Amniotic stem cell (primary cell): ENCODE data around the gene FHIT.

Source experiments
- DNase-seq: peaks from one replicate; lab custom pipeline; 2025; lab: John Stamatoyannopoulos, UW

Gene FHIT

DNA sequence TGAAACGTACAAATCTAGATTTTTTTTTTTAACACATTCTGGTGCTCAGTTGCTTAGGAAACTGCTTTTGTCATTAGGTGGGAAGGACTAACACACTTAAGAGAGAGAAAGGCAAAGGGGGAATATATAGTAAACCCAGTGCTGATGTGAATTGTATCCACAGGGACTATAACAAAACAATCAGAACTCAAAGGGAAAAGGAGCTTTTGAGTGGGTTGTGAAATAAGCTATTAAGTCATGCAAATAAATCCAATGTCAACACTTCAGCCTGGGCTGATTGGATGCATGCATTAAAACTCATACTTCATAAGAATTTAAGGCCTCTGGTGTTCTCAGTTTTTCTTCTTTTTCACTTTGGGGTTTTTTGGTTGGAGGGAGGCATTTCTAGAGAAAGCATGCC is 628.9 kb downstream of the FHIT start:
- no peak for DNase-seq

DNA sequence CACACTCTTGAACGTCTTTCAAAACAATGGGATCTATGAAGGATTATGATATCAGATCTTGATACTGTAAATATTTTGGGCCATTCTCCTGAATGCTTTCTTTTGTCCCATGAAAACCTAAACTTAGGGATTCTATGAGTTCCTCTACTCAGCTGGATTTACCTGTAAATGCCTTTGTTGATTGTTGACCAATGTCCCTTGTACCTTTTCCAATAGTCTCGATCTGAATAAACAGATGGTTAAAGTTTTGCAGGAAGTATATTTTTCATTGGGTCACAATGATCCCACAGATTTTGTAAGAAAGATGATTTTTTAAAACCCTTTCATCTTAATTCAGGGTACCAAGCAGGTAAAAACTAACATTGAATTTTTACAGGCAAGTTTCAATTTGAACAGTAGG is 634.1 kb downstream of the FHIT start:
- DNase-seq: no peak

DNA sequence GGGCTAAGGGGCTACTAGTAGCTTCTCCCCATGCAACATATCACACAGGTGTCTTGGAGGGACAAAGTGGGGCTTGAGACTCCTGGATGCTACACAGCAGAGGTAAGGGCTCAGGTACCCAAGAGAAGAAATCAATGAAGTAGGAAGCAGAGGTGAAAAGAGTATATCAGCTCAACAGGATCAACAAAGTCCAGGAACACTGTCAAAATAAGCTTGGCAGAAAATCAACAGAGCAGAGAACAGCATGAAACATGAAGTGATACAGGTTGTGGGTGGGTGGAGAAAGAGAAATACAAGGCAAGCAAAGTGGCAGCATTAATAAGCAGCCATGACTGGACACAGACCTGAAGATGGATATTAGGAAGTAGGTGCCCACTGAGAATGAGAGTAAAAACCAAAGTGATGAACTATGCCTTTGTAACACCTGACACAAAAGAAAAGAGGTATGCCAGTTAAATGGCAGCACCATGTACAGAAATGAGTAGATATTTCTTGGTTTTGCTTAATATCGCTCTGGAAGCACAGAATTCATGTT is 637.4 kb downstream of the FHIT start:
- DNase-seq: no peak

DNA sequence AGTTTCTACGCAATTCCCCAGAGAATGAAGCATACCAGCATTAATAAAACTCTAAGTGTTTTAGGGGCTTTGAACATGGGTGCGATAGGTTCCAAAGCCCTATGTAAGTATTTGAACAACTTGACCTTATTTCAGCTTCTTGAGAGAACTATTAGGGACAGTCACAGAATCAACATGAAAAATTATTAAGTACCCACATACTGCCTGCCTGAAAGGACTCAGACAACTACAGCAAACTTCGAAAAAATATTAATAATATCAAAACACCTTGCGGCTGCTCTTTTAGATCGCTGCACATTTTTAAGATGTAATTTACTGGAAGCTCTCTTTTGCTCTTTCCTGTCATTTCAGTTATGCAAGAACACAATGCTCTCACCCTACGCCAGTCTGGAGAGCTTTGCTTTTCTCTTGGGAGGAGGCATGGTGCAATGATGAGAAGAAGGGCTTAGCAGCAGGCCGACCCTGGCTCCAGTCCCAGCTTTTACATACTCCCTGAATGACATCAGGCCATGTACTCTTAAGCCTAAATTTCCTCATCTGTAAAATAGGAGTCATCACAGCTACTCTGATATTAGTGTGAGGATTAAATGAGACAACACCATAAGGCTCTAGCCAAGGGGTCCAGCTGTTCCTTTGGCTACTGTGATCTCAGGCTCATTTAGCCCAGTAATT is 640.7 kb downstream of the FHIT start:
- DNase-seq: no peak

DNA sequence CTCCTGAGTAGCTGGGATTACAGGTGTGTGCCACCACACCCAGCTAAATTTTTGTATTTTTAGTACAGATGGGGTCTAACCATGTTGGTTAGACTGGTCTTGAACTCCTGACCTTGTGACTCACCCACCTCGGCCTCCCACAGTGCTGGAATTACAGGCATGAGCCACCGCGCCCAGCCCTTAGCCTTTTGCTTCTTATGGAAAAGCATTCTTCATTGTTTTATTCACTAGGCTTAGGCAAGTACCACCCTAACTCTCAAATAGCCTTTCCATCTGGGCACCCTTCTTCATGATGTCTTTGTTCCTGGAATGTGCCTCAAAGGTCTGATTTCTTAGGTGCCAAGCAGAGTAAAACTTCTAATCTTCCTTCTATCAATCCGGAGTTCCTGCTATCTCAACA is 641.8 kb downstream of the FHIT start:
- DNase-seq: no peak

DNA sequence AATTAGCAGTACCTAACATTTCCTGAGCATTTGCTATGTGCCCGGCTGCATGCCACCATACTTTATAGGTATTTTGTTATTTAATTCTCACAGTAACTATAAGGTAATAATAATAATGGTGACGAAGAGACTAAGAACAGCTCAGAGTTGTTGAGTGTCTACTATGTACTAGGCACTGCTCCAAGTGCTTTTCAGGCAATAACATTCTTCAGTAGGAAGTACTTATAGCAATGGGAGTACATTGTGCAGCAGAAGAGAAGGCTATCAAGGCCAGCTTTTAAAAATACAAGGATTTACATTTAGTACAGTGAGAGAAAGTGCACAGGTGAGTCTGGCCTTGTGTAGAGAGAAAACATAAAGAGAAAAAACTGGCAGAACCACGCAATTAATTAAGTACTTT is 647.4 kb downstream of the FHIT start:
- DNase-seq: no peak

DNA sequence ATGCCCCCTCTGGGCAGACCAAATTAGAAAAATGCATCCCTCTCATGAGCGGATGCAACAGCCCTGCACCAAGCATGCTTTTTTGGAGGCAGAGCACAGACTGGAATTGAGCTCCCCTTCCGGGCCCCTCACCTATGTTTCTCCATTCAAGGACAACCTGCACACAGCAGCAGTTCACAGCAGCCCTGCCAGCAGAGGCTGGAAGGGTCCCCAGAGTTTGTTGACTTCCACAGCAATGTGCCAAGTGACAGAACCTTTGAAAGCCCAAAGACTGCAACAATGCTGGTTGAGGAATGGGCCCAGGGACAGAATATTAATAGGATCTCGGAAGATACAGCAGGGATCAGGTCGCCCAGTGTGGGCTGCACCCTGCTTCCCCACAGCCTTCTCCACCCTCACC is 650.4 kb downstream of the FHIT start:
- DNase-seq: no peak

DNA sequence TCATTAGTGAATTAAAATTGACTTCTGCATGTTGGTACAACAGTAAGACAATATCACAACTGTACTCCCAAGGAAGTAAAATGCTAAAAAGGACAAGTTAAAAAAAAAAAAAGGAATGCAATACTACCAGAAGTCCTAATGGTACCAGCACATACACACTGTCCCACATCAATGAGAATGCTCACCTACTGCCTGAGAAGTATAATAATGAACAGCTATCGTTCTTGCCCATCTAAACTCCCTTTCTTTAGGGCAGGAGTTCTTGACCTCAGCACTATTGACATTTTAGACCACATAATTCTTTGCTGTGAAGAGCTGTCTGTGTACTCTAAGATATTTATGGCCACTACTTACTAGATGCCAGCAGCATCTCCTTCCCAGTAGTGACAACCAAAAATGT is 651.7 kb downstream of the FHIT start:
- no peak for DNase-seq

DNA sequence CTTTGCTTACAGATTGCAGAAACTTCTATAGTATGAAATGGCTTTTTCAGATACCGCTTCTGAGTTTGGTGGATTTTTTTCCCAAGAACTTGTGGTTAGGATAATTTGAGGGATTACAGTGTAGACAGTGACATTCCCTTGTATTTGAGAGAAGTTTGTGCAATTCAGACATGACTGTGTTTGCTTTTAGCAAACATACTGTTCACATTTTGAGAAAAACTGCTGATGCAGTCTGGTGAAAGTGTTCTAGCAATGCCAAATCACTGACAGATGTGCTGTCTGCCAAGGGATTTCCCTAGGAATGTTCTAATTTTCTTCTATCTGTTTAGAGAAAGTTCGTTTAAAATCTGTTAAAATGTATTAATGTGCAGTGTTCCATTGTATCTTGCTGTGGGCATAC is 652.6 kb downstream of the FHIT start:
- DNase-seq: no peak

DNA sequence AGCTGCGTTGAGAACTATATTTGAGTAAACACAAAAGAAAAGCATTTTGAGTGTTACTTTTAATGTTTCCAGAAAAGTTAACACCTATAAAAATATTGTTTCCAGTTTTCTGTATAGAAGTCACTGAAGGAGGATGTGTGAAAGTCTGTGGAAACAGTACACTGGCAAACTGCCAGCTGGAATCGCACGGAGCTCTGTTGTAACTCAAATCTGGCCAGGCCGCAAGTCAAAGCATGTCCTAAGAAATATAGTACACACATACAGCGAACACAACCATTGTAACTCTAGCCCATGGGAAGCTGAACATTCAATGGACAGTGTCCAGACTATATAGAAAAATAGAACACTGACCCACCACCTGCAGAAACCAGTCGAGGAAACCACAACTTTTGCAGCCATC is 657.2 kb downstream of the FHIT start:
- no peak for DNase-seq

DNA sequence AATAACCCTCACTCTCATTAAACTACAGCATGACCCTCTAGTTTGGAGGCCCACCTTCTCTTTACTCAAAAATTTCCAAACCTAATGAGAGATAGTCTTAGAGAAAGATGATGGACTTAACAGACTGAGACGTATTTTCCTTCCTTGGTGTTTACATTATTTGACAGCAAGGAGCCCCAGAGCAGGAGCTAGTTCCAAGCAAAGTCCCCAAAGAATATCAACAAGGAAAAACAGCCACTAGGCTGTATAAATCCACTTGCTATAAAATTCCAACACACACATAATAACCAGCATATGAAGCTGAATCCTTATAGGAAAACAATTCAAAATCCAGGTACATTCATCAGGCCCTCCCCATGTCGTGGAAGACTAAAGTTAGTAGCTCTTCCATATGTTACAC is 660.0 kb downstream of the FHIT start:
- no peak for DNase-seq

DNA sequence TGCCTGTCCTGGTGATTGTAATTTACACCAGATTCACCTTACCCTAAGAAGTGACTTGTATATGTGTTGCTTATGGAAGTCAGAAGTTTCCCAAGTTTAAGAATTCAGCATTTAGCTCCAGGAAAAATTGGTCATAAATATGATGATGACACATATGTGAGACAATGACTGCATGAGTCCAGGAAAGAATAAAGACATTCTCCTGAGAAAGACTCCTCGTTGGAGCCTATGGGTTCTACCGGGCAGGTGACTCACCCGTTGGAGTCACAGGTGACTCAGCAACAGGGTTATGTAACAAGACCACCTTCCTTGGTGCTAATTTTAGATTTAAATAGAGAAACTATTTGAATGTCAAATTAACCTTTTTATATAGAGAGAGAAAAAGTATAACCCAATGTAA is 662.4 kb downstream of the FHIT start:
- no peak for DNase-seq

DNA sequence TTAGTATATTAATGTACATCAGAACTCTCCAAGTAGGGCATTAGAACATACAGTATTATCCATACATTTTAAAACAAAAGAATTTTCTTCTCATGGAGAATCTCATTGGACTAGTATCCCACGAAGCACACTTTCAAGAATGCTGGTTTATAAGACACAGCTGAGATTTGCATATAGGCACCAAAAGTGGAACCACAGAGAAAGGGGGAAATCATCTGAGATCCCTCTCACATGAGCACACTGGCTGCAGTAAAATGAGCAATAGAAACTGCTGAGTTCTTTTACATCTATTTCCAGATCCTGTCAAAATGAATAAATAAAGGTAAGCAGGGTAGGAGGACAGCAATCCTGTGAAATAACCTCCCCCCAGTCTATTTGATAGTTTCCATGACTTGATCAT is 665.3 kb downstream of the FHIT start:
- no peak for DNase-seq

DNA sequence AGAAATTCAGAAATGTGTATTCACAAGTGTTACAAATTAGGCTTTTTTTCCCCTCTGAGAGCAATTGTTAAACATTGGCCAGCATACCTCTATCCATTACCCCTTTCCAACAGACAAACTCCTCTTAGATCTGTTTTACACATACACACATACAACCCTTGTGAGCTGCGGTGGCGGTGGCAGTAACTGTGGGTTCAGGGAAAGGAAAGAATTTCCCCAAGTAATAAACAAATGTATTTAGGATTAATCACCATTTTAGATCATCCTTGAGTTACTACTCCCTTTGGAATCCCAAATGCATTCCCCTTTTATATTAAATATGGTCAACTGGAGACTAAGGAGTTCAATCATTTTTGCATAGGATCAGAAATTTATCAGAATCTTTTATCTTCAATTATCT is 667.0 kb downstream of the FHIT start:
- DNase-seq: no peak

DNA sequence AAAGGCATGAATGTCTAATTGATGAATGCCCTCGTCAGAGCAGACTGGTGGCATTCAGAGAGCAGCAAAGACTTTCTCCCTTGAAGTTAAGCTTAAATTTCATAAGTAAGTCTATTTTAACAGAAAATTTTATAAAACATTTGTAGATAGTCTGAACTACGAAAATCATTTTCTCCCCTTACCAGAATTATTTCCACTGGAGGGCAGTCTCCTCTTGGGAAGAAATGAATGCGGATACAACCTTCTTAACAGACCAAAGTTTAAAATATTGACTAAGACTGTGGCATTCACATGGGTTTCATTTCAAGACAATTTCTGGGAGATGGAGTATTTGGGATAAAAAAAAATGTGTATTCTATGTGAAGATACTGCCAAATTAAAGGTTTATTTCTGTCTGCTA is 669.0 kb downstream of the FHIT start:
- DNase-seq: no peak

DNA sequence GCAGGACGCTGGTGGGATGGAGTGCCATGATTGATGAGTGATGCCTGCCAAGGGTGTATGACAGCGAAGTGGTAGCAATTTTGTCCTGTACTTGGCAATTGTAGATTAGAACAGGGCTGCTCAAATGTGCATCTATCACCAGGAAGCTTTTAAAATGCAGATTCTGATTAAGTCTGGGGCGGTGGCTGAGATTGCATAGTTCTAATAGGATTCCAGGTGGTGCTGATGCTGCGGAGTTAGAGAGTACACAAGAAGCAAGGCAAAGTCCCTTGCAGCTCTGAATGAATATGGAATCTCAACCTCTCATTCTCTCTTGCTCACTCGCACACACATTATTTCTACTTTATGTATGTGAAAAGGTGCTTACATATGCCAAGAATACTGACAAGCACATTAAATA is 670.4 kb downstream of the FHIT start:
- DNase-seq: no peak

DNA sequence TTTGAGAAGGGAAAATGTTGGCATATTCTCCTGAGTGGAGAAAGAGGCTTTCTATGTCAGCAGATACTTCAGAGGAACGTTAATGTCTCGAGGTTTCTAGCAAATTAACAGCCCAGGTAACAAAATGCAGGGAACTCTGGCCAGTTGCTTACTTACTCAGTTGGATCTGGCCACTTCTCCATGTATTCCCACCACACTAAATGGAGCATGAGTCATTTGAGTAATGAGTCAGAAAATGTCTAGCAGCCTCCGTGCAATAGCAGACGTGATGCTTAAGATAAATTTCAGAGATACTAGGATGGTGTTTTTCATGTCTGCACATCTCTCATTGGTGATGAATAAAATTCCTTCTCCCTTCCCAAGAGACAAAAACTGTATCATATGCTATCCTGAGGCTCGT is 671.5 kb downstream of the FHIT start:
- DNase-seq: no peak

DNA sequence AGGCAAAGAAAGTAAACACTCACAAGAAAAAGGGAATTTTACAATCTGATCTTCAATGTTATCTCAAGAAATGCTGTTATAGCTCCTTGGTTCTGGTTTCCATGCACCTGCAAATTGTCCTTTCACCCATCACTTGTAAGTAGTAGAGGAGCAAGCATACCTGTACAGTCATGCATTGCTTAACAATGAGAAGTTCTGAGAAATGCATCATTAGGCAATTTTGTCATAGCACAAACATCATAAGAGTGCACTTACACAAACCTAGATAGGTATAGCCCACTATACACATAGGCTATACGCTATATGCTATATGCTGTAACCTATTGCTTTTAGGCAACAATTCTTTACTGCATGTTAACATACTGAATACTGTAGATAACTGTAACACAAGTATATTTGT is 672.3 kb downstream of the FHIT start:
- DNase-seq: no peak

DNA sequence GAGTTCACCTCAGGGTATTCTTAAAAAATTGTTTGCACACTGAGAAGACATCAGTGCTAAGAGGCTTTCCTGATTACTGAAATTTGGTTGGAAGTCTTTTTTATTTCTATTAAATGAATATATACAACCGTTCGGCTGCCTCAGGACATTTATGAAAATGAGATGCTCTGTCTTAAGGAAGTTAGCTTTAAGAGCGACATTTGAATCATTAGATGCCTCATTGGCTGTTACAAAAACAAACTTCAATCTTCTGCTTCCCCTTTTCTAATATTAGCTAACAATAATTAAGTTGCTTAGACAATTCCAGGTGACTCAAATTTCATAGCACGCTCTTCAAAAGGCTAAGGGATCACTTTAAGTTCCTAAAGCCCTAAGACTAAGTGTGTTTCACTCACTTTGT is 673.7 kb downstream of the FHIT start:
- no peak for DNase-seq

DNA sequence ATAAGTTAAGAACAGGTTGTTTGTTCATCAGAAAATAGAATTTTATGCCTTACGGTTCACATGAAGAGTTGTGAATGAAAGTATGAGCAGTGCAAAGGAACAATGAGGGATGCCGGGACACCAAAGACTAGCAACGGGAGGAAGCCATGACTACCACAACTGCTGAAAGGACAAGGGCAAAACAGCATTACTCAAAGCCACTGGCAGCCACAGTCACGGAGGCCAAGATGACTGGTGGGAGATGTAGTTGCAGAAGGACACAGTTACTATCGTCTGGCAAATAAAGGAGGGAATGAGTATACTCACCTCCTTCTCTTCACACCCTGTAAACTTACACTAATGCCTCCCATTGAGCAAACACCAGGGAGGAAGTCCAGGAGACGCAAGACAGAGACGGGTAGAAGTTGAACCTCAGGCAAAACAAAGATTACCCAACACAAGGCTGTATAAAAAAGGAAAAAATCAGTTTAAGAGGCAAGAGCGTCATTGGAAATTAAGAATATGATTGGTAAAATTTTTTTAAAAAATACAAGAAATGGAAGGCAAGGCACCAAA is 675.5 kb downstream of the FHIT start:
- DNase-seq: no peak

DNA sequence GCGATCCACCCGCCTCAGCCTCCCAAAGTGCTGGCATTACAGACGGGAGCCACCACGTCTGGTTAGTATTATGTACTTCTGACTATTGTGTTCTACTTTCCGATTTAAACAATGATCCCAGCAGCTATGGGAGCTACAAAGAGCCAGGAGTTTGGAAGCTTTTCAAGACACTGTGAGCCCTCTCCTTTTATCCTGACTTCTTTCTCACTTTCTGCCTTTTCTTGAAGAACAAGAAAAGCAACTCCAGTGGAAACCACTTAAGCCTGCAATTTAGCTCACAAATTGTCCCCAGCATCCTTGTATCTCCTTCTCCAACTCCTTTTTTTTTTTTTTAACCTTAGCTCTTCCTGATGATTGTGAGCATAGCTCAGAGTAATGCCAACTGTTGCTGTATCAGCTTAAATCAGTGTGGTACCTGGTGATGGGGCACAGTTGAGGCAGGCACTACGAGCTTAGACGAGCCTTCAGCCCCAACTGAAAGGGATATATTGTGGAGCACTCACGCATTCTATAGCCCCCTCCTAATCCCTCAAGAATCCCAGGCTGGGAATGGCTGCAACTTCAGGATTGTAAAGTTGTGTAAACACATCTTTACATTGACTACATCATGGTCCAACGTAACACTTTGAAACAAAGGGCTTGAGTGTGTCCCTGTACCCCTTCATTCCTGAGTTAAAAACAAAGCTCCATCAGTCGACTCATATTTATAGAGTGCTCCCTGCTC is 677.0 kb downstream of the FHIT start:
- DNase-seq: no peak

DNA sequence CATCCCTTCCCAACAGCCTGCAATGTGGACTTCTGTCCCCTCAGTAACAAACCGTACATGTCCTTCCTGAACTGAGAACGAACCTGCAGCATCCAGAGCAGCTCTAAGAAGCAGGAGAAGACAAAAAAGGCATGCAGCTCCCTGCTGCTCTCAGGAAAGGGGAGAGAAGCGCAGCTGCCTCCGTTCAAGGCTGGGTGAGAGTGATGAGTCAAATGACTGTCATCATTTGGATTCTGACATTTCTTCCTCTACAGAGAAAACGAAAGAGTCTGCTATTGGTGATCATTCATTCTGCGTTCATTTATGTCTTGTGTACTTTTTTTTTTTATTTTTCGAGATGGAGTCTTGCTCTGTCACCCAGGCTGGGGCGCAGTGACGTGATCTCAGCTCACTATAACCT is 677.8 kb downstream of the FHIT start:
- no peak for DNase-seq

DNA sequence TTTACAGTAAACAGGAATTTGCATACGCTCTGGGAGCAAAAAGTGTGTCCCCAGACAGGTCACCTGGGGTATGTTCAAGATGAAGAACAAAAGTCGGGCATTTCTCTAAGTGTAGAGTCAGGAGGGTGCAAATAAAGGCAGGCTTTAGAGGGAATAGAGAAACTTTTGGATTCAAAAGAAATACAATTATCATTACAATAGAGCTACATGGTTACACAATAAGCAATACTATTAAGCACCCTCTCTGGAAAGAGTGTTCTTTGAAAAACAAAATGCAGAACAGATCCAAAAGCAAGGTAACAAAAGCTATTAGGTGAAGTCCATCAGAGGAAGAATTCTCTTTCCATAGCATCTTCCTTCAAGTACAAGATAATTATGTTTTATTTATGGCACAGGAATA is 679.7 kb downstream of the FHIT start:
- DNase-seq: no peak

DNA sequence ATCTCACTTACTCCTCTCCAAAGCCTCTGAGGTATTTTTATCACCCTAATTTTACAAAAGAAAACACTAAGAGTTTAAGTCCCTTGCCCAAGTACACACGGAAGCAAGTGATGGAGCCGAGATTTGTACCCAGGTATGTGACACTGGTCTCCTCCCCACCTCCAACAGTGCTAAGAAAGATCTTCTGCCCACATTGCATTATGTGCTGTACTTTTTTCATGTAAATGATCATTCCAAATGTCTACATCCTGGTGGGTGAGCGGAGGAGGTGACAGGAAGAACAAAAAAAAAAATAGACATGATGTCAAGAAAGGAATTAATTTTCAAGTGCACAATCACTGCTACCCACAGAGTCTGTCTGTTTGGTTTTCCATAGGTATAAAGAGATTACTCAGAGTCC is 694.1 kb downstream of the FHIT start:
- no peak for DNase-seq
